HG02938 (cell line): ENCODE results near the gene ATN1.
A peak's percentile ranks its signal among the peaks of the same experiment; 100 is the strongest.

Experiments used
- ATAC-seq: cut with Tn5 transposase; IDR thresholded peaks from one replicate; pipeline ENCODE4 v1.9.1; 2021; ENCODE audit warnings: mild to moderate bottlenecking, moderate library complexity; ENCODE audit not compliant: unreplicated experiment

Gene ATN1

GRCh38 chr12:6957151-6957701 is 29.5 kb downstream of the ATN1 start:
- no peak for ATAC-seq

DNA sequence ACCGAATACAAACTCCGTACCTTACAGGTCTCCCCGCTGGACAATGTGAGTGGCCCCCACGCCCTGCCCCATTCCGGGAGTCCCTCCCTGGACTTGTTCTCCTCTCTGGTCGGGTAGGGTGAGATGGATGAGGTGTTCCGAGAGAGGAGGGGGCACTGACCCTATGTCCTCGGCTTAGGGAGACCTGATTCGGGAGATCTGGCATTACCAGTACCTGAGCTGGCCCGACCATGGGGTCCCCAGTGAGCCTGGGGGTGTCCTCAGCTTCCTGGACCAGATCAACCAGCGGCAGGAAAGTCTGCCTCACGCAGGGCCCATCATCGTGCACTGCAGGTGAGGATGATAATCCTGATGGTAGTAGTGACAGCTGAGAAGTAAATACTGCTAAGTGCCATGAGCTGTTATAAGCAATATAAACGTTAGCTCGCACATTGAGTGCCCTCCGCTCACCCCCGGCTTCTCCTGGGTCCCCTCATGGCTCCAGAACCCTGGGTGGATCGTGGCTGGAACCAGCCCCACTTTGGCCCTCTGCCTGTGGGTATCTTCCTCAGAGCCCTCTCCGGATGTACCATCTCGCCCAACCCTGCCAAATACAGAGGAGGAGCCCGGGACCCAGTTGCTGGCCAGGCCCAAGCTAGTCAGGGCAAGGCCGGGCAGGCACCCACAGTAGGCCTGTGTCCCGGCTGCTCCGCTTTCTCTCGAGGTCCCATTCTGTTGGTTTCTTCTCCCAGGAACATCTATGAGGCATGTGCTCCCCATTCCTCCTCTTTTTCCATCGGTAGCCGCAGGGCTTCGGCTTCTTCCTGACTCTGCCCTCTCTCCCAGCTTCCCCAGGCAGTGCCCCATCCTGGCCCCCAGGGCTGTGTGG is 30.2 kb downstream of the ATN1 start:
- ATAC-seq: no peak

DNA sequence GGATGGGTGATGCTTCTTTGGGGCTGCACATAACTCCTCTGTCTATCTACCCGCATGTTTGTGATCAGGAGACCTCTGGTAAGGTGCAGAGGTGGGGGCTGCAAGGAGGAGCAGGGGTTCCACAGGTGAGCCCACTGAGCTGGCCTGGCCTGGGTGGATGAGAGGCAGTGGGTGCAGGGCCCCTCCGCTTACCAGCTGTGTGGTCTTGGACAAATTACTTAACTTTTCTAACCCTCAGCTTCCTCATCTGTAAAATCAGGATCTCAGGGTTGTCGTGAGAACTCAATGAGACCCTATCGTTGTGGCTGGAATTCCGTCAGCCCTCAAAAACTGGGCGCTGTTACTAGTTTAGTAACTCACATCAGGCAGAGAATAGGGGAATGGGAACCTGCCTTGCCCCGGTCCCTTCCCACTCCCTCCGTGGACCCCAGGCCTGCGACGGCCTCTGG is 30.9 kb downstream of the ATN1 start:
- ATAC-seq: no peak

DNA sequence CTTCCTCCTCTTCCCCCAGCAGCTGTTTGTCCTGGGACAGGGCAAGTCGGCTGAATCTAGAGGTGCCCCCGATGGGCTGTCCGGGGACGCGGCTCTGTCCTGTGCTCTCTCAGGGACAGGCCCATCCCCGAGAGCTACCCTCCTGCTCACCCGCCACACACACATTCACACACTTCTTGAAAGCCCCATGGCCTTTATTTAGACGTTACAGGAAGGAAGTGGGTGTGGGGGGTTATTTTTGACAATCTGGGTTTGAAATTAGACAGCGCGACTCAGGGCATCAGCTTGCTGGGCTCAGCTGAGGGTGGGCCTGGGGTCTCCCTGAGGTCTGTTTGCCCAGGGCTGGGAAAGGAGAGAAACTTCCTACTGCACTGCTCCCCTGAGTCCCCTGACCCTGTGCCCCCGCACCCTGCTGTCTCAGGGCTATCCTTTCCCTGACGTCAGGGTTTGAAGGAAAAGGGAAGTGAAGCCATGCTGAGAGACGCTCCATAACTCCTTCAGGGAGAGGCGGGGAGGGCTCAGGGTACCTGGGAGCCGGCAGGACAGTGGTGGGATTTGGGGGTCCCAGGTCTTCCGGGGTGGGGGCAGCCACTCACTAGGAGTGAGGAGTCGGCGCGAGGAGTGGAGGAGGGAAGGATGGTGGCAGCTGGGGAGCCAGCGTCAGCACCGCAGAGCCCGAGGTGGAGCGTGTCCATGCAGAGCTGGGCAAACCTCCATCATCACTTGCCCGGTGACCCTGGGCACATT is 31.5 kb downstream of the ATN1 start:
- ATAC-seq: peak; percentile 45

GRCh38 chr12:6959805-6960592 is 32.2 kb downstream of the ATN1 start:
- no peak for ATAC-seq

DNA sequence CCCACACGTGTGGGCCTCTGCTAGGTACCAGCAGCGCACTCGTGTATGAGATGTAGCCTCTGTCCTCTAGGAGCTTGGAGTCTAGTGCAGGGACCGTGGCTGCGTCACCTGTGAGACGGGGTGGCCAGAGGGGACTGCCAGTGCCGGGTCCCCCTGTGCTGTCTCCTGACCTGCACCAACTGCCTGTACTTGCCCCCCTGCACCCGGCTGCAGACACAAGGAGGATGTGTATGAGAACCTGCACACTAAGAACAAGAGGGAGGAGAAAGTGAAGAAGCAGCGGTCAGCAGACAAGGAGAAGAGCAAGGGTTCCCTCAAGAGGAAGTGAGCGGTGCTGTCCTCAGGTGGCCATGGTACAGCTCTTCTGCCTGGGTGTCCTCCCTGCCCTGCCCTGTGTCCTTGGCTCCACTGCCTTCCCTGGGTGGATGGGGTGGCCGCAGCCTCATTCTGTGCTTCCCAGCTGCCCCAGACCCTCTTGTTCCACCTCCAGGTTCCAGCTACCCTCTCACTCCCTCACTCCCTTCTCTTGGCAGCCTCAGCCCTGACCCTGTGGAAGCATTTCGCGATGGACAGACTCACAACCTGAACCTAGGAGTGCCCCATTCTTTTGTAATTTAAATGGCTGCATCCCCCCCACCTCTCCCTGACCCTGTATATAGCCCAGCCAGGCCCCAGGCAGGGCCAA is 33.0 kb downstream of the ATN1 start:
- ATAC-seq: no peak

GRCh38 chr12:6961278-6961694 is 33.5 kb downstream of the ATN1 start:
- ATAC-seq: no peak

DNA sequence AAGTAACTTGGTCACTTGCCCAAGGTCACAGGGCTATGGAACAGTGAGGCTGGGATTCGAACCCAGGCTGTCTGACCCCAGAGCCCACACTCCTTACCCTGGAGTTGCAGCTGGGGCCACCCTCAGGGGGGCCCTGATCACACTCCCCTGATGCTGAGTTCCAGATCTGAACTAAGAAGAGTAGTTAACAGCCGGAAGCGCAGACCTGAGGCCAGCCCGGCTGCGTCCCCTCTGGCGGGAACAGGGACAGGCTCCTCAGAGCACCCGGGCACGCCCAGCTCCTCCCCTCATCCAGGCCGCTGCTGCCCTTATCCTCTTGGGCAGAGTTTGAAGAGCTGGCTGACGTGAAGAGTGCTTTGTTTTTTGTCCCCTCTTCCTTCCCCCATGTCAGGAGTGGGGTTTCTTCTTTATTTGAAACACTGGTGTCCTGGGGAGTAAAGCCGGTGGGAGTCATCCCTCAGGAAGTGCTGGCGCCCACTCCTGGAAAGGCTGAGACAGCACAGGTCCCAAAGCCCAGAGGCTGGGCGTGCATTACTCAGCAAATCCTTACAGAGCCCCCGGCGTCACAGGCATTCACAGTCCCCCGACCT is 34.0 kb downstream of the ATN1 start:
- no peak for ATAC-seq

GRCh38 chr12:6962285-6963015 is 34.7 kb downstream of the ATN1 start:
- ATAC-seq: no peak

DNA sequence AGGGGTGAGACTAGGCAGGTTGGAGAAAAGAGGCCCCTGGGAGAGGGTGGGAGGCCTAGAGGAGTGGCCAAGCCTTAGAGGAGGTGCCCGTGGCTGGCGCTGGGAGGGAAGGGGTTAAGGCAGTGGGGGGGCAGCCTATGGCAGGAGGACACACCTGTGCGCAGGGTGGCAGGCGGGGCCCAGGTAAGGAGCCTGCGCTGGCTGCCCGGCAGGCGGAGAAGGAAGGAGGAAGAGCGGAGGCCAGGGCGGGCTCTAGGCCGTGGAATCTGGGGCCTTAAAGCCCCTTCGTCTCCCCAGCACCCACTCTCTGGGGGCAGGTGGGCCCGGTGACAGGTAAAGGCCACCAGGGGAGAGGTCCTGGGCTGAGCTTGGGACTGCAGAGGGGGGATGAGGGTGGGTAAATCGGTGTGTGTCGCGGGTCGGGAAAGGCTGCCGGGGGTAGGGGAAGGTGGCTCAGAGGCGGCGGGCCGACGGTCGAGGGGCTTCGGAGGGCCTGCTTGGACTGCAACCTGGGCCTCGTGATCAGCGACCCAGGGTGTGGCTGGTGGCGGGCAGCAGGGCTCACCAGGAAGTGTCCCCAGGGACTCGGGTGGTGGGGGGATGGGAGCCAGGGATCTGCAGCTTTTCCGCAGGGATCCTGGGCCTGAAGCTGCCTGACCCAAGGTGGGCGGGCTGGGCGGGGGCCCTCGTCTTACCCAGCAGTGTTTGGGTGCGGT is 35.4 kb downstream of the ATN1 start:
- no peak for ATAC-seq

DNA sequence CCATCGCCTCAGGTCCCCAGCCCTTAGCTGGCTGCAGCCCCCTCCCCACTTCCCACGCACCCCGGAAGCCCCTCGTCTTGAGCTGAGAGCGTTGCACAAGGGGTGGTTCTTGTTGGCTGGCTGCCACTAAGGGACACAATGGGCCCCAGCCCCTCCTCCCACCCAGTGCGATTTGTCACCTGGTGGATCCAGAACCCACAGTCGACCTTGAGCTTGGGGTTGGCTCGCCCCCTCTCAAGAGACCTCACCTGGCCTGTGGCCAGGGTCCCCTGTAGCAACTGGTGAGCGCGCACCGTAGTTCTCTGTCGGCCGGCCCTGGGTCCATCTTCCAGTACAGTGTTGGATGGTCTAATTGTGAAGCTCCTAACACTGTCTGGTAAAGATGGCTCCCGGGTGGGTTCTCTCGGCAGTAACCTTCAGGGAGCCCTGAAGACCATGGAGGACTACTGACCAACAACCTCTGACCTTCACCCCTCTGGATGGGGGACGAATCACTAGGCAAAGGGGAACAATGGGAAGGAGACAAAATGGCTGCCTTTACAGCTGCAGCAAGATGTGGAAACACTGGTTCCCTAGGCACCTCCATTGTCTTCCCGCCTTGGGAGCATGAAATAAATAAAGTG is 36.1 kb downstream of the ATN1 start:
- ATAC-seq: no peak

DNA sequence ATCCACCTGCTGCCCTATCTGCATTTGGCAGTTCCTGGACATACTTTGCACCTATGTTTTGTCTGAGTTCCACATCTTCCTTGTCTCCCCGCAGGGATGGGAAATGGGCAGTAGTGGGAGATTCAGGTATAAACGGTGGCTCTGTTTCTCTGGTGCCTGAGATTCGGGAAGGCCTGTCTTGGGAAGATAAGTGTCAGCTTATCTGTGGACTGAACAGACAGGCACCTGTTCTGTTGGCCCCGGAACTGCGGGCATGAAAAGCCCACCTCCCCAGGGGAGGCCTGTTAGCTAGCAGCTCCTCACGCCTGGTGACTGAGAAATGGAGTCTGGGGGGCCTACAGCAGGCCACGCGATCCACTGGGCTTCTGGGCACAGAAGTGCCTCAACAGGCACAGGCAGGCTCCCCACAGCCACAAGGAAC is 36.9 kb downstream of the ATN1 start:
- ATAC-seq: no peak

DNA sequence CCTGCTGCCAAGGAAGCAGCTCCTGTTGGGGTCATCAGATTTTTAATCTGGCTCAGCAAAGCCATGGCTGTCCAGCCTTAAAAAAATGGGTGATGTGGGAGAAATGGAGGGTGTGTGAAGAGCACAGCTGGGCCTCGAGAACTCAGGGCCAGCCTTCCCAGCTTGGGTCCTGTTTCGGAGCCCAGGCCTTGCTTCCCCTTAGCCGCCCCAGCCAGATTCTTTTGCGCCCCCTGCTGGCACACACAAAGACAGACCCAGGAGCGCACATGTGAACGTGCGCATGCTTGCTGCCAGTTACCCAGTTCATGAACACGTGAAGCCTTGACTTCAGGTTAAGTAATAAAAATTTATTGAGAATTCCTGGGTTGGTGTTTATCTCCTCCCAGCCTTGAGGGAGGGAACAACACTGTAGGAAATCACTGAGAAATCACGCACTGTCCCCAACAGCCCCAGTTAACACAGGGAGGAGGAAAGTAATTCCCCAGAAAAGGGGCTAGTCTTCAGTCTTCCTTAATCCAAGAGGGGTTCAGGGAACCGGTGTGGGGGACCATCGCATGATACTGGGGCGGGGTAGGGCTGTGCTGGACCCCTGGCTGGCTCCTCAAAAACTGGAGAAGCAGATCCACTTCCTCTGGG is 37.4 kb downstream of the ATN1 start:
- ATAC-seq: no peak

DNA sequence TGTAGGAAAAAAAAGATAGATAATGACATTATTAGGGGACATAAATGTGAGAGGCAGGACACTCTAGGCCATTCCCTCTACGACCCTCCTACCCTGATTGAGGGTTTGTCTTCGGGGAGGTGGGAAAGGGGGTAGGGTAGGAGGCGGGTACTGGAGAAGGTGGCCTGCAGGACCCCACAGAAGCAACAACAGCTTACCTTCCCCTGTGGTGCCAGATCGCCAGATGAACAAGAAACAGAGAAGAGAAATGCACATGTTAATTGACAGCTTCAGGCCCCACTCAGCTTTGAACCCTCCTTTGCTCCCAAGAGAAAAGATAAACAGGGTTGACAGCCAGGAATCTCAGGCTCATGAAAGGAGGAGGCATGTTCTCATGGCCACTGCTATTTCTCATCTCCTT is 38.0 kb downstream of the ATN1 start:
- ATAC-seq: no peak

DNA sequence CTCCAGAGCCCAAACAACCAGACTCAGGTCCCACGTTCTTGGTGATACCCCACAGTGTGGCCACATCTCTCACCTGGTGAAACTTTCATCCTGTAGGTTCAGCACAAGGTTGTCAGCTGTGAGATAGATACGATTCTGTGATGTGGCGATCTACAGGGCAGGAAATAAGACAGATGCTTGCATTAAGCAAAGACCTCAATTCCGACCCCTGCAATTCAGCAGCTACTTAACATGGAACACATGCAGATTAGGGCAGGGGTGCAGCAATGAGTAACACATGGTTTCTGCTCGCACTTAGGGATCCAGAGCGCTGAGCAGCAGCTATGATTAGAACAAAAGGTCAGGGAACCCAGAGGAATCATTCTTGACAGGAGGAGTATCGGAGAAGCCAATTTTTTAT is 38.6 kb downstream of the ATN1 start:
- no peak for ATAC-seq

DNA sequence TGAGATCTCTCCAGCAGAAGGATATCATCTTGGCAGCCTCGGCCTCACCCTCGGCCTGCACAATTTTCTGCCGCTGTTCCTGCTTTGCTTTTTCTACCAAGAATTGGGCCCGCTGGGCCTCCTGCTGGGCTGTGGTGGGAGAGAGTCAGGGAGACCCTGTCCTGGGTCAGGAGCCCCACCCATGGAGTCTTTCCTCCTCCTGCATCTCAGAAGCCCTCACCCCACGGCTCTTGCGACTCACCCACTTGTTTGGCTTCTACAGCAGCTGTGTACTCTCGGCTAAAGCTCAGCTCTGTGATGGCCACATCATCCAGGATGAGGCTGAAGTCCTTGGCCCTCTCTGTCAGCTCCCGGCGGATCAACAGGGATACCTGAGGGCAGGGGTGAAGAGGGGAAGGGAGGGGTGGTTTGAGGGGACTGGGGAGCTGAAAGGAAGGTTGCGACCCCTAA is 39.9 kb downstream of the ATN1 start:
- no peak for ATAC-seq

DNA sequence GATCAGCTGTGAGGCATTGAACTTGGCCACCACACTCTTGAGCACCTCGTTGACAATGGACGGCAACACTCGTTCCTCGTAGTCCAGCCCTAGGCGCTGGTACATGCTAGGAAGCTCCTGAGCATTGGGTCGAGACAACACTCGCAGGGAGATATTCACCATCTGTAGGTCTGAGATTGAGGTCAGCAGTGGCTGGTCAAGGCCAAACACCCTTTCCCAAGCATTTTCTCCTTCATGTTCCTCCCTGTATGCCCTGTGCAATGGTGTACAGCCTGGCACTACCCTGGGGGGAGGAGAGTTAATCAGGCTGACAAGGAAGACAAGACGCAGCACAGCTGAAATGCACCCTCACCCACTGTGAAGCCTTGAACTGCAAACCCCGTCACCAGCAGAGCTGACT is 40.7 kb downstream of the ATN1 start:
- ATAC-seq: no peak

GRCh38 chr12:6970096-6970527 is 42.4 kb downstream of the ATN1 start:
- ATAC-seq: peak; percentile 16
